A204.1 (cell line): ENCODE data around the gene PPP1R7.

Experiments used
- FAIRE-seq: peaks from 2 replicates; lab custom pipeline; 2012; peaks lifted over from hg19 to GRCh38; lab: Jason Lieb, UNC

Gene PPP1R7

GRCh38 chr2:241139531-241140444 lies 10.5 kb upstream of the PPP1R7 start:
- no peak for FAIRE-seq

DNA sequence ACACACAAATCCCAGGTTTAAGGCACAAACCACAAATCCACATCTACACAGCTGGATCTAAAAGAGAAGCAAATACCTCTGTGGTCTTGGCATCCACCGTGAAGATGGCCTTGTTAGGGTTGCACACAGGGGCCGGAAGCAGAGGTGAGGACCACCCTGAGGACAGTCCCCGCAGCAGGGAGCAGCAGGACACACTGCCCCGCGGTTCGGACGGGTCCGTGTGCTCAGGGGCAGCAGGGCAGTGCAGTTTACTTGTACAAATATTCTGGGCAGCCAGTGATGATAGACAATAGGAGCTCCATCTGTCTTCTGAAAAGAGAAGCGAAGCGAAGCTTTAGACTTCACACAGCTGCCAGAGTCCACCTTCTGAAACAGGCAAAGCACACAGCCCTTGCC lies 9.8 kb upstream of the PPP1R7 start:
- FAIRE-seq = no peak

GRCh38 chr2:241141214-241141770 lies 9.0 kb upstream of the PPP1R7 start:
- FAIRE-seq = no peak

DNA sequence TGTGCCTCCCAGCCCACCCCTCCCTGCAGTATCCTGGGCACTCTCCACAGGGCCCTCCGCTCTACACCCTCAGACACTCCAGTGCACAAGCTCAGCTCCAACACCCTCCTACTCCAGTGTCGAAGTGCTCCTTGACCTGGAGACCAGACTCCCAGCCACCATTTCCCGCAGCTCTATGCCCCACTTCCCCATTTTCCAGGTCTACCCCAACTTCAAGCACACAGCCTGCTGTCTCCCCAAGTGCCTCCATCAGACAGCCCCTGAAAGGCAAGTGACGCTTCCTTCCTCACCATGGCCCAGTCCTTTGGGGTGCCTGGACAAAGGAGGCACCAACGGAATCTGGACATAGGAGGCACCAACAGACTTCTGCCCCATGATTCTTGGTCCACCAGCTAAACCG lies 8.2 kb upstream of the PPP1R7 start:
- no peak for FAIRE-seq

- no peak for FAIRE-seq
Observed at GRCh38 chr2:241142593-241142992, 7.7 kb upstream of the PPP1R7 start.

- no peak for FAIRE-seq
Observed at GRCh38 chr2:241146286-241146685, 4.0 kb upstream of the PPP1R7 start.

DNA sequence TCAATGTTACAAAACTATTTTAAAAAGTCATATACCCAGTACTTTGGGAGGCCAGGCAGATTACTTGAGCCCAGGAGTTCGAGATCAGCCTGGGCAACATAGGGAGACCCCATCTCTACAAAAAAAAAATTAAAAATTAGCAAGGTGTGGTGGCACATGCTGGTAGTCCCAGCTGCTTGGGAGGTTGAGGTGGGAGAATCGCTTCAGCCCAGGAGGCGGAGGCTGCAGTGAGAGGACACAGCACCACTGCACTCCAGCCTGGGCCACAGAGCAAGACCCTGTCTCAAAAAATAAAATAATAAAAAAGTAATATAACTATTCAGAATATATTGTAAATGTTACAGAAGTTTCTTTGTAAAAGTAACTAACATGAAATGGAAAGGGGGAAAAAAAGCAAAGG lies 2.9 kb upstream of the PPP1R7 start:
- FAIRE-seq = no peak

DNA sequence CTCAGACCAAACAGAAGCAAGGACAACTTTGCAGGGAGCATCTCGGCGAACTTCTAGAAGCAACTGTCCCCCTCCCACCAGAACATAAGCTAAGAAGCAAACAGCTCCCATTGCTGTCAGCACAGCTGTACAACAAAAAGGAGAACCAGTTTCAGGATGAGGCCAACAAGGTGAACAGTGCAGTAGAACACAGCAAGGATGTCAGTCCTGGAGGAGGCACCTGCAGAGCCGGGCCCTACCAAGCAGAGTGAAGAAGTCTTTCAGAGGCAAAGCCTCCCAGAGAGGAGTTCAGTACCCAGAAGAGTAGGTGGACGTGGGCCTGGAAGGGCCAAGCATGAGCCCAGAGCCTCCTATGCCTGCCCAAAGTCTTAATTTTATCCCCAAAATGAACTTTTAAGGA lies 2.0 kb upstream of the PPP1R7 start:
- FAIRE-seq = no peak

GRCh38 chr2:241148891-241149674 lies 1.2 kb upstream of the PPP1R7 start, which contains the start of gene PASK:
PASK (minus strand) TSS chr2:241149472; CDS start chr2:241143032, 6,440 bp downstream.
- peak; percentile 74 for FAIRE-seq

DNA sequence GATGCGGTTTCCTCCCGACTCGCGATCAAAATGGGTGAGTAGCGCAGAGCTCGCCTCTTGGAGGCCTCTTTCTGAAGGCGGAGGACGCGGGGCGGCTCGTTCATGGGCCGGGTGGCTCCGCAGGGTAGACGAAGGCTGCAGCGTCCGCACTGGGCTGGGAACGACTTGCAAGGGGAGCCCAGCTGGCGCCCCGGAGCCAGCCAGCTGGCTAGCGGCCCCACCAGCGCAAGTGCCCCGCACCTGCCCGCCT lies 667 bp upstream of the PPP1R7 start:
- no peak for FAIRE-seq

- FAIRE-seq = no peak
Observed at GRCh38 chr2:241150660-241151530, 628 bp downstream of the PPP1R7 start.

- FAIRE-seq = no peak
Observed at GRCh38 chr2:241151934-241152660, 1.8 kb downstream of the PPP1R7 start.

GRCh38 chr2:241153616-241154015 lies 3.3 kb downstream of the PPP1R7 start:
- no peak for FAIRE-seq

DNA sequence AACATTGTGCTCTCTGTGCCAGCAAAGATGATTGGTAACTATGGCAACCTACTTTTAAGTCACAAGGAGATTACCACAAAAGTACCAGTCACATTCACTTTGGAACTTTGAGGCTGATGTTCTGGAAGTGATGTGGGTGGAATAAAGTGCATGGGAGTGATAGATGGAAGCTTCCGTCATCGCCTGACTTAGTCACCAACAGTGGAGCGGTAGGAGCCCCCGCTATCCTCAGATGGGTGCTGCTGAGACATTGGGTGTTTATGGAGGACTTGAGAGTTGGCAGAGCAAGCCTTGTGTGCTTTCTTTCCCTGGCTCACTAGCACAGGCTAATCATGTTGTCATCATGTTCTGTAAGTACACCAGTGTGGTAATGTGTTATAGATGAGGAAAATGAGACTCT lies 4.6 kb downstream of the PPP1R7 start:
- no peak for FAIRE-seq

- FAIRE-seq = no peak
Observed at GRCh38 chr2:241155936-241156335, 5.7 kb downstream of the PPP1R7 start.

- FAIRE-seq = no peak
Observed at GRCh38 chr2:241156971-241157441, 6.7 kb downstream of the PPP1R7 start.

GRCh38 chr2:241157841-241158545 lies 7.7 kb downstream of the PPP1R7 start:
- FAIRE-seq = no peak

- FAIRE-seq = no peak
Observed at GRCh38 chr2:241158546-241158900, 8.3 kb downstream of the PPP1R7 start.

DNA sequence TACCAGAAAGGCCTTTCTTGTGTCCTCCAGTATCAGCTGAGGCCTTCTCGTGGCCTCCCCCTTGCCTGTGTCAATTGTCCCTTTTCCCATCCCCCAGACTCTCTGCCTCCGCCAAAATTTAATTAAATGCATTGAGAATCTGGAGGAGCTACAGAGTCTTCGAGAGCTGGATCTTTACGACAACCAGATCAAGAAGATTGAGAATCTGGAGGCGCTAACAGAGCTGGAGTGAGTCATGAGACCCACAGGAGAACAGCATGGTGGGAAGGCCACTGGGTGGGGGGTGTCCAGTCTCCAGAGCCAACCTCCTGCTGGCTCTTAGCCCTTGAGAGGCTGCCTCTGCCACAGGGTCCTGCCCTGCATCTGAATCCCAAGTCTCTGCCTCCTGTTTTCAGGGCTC lies 8.8 kb downstream of the PPP1R7 start:
- FAIRE-seq = no peak

GRCh38 chr2:241160318-241160717 lies 10.1 kb downstream of the PPP1R7 start:
- no peak for FAIRE-seq
